ENCODE measurements around the gene NUDT17. TPM values are rescaled to one million over a fixed set of nuclear protein-coding genes. Genes with fewer than 3 reads are reported as not detected.
"Not testable (repeated sequence)": the region's sequence is repeated elsewhere in the genome, so short reads cannot be mapped to it uniquely, and the experiment has no call there.

The NUDT17 gene, protein sequence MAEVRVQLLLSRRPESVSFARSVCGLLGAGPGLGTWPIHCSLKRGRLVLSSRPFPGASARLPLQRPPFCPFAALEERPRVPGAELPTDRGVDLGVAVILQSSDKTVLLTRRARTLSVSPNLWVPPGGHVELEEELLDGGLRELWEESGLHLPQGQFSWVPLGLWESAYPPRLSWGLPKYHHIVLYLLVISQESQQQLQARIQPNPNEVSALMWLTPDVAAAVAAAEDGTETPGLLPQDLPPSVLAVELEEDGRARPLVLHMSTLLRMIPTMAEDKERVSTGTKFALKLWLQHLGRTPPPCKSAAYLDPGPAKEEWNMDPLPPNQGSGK
- total RNA-seq = 1 to 10 TPM; 2.6 to 3.9 TPM

DNA sequence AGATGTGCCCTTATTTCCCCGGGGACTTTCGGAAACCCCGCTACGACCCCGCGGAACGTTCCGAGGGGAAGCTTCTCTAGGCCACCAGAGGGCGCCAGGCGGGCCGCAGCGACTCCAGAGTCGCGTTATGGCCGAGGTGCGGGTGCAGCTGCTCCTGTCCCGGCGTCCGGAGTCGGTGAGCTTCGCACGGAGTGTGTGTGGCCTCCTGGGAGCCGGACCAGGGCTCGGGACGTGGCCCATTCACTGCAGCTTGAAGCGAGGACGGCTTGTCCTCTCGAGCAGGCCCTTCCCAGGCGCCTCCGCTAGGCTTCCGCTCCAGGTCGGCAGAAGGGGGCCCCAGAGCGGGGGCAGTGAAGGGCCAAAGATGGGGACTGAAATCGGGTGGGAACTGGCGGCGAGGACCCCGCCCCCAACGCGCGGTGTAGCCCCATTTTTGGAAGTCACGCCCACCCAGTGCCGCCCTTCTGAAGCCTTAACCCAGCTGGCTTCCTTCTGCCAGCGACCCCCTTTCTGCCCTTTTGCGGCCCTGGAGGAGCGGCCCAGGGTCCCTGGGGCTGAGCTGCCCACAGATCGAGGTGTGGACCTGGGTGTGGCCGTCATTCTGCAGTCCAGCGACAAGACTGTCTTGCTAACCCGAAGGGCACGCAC, at the start of gene NUDT17:
NUDT17 (plus strand) TSS at position 117 of the 648 bp plus-strand sequence; CDS start at position 128, 11 bp downstream.
- ATAC-seq (peak; percentile 82 to 90), DNase-seq (ENCODE audit: low spot score in 2 of 2) (peak; percentile 79 to 80)
- Mint-ChIP-seq H3K36me3 (no peaks in the 10 kb centered on the region), H3K27ac (peak within 1 kb of the TSS in 1 of 2 donors; percentile 56), H3K9me3 (no peaks in the 10 kb centered on the region)

DNA sequence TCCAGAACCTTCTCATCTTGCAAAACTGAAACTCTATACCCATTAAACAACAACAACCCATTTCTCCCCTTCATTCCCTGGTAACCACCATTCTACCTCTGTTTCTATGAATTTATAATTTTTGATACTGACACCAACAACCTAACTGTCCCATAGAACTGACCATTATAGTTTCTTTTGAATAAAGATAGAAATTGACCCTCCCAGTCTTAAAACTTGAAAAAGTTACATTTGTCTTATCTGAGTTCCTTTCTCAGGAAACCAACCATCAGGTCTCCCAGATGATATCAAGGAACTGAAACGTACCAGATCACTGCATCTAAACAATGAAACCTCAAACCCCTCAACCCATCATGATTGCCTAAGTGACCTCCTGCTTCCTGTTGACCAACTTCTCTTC, 48.7 kb upstream of the NUDT17 start:
- peaks cover 17 to 25% of the 10 kb centered on the region in 2 donors for H3K9me3 Mint-ChIP-seq
- H3K27ac Mint-ChIP-seq = no peak overlapping the region
- DNase-seq (ENCODE audit: low spot score in 2 of 2) (no peak), ATAC-seq (no peak)
- peaks cover 33 to 50% of the 10 kb centered on the region in 2 donors for H3K36me3 Mint-ChIP-seq

DNA sequence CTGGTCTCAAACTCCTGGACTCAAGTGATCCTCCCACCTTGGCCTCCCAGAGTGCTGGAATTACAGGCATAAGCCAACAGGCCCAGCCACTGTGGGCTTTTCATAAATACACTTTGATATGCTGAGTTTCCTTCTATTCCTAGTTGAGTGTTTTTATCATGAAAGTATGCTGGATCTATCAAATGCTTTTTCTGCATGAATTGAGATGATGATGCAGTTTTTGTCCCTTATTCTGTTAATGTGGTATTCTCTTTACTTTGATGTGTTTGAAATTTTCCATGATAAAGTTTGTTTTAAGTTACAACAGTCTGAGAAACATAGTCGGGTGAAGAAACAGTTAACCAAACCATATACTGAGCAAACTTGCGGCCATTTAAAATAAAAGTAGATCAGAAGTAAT, 45.6 kb upstream of the NUDT17 start:
- peak overlapping the region in 1 of 2 donors; percentile 16 for H3K27ac Mint-ChIP-seq
- ATAC-seq (no peak), DNase-seq (ENCODE audit: low spot score in 2 of 2) (no peak)
- H3K36me3 Mint-ChIP-seq = peaks cover 33 to 50% of the 10 kb centered on the region in 2 donors
- H3K9me3 Mint-ChIP-seq = peaks cover 17 to 25% of the 10 kb centered on the region in 2 donors

GRCh38 chr1:145804235-145805045, 41.0 kb upstream of the NUDT17 start:
- ATAC-seq = no peak
- Mint-ChIP-seq H3K27ac (no peak overlapping the region), H3K36me3 (peaks cover 6 to 8% of the 10 kb centered on the region in 2 donors), H3K9me3 (peaks cover 0 to 5% of the 10 kb centered on the region in 2 donors)
- no peak for DNase-seq (ENCODE audit: low spot score in 2 of 2)

DNA sequence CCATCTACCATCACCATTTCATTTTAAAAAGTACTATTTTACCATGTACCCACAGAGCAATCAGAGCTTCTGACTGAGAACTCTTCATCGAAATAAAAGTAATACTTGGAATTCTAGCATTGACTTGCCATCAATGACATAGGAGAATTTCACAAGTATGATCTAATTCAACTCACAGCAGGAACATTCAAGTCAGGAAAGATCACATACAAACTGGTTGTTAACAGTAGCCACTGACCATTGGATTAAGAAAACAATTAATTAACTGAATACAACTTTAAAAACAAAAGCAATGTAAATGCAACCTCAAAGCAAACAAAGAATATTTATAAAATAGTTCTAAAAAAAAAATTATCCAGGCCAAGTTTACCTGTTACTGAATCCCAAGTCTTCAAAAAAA, 40.4 kb upstream of the NUDT17 start:
- peaks cover 0 to 1% of the 10 kb centered on the region in 2 donors for H3K36me3 Mint-ChIP-seq
- H3K27ac Mint-ChIP-seq = no peak overlapping the region
- ATAC-seq (no peak), DNase-seq (ENCODE audit: low spot score in 2 of 2) (no peak)
- no peaks in the 10 kb centered on the region for H3K9me3 Mint-ChIP-seq

DNA sequence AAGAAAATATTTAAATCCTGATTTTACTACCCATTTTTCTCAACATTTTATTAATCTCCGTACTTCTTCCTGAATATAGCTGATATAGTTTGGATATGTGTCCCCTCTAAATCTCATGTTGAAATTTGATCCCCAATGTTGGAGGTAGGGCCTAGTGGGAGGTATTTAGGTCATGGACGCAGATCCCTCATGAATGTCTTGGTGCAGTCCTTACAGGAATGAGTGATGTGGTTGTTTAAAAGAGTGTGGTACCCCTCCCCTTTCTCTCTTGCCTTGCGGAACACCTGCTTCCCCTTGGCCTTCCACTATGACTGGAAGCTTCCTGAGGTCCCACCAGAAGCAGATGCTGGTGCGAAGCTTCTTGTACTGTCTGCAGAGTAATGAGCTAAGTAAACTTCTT, 39.0 kb upstream of the NUDT17 start:
- DNase-seq (ENCODE audit: low spot score in 2 of 2) = no peak
- H3K9me3 Mint-ChIP-seq = no peaks in the 10 kb centered on the region
- ATAC-seq = no peak
- H3K27ac Mint-ChIP-seq = no peak overlapping the region
- H3K36me3 Mint-ChIP-seq = no peaks in the 10 kb centered on the region

DNA sequence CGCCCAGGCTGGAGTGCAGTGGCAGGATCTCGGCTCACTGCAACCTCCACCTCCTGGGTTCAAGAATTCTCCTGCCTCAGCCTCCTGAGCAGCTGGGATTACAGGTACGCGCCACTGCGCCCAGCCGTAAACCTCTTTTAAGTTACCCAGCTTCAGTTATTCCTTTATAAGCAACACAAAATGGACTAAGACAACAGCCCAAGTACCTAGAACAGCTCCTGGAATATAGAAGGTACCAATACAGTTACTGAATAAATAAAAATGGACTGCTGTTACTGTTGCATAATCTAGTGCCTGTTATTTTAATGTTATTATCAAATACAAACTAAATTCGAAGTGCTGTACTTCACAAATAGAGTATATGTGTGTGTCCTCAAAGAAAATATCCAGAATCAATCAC, 38.6 kb upstream of the NUDT17 start:
- H3K27ac Mint-ChIP-seq = no peak overlapping the region
- DNase-seq (ENCODE audit: low spot score in 2 of 2) (no peak), ATAC-seq (no peak)

GRCh38 chr1:145812977-145813810, 32.2 kb upstream of the NUDT17 start:
- not testable (repeated sequence) for H3K36me3 Mint-ChIP-seq; H3K9me3 Mint-ChIP-seq; ATAC-seq; DNase-seq (ENCODE audit: low spot score in 2 of 2); H3K27ac Mint-ChIP-seq

More for the DNA sequence above, 38.6 kb upstream of the NUDT17 start:
- Mint-ChIP-seq H3K36me3 (no peaks in the 10 kb centered on the region), H3K9me3 (no peaks in the 10 kb centered on the region)

DNA sequence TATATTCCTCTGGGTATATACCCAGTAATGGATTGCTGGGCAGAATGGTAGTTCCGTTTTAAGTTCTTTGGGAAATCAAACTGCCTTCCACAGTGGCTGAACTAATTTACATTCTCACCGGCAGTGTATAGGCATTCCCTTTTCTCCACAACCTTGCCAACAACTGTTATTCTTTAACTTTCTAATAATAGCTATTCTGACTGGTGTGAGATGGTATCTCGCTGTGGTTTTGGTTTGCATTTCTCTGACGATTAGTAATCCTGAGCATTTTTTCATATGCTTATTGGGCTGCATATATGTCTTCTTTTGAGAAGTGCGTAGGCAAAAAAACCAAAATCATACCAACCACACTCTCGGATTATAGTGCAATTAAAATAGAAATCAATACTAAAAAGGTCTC, 27.3 kb upstream of the NUDT17 start:
- not testable (repeated sequence) for H3K9me3 Mint-ChIP-seq; H3K36me3 Mint-ChIP-seq; H3K27ac Mint-ChIP-seq; DNase-seq (ENCODE audit: low spot score in 2 of 2)
- ATAC-seq = peak; percentile 53 to 72

- peaks cover 17 to 24% of the 10 kb centered on the region in 2 donors for H3K36me3 Mint-ChIP-seq
- H3K27ac Mint-ChIP-seq = peak overlapping the region in 1 of 2 donors; percentile 99
- not testable (repeated sequence) for DNase-seq (ENCODE audit: low spot score in 2 of 2); H3K9me3 Mint-ChIP-seq
- ATAC-seq = peak in 1 of 2 donors; percentile 8
Measured at GRCh38 chr1:145822779-145823331, 22.6 kb upstream of the NUDT17 start.

DNA sequence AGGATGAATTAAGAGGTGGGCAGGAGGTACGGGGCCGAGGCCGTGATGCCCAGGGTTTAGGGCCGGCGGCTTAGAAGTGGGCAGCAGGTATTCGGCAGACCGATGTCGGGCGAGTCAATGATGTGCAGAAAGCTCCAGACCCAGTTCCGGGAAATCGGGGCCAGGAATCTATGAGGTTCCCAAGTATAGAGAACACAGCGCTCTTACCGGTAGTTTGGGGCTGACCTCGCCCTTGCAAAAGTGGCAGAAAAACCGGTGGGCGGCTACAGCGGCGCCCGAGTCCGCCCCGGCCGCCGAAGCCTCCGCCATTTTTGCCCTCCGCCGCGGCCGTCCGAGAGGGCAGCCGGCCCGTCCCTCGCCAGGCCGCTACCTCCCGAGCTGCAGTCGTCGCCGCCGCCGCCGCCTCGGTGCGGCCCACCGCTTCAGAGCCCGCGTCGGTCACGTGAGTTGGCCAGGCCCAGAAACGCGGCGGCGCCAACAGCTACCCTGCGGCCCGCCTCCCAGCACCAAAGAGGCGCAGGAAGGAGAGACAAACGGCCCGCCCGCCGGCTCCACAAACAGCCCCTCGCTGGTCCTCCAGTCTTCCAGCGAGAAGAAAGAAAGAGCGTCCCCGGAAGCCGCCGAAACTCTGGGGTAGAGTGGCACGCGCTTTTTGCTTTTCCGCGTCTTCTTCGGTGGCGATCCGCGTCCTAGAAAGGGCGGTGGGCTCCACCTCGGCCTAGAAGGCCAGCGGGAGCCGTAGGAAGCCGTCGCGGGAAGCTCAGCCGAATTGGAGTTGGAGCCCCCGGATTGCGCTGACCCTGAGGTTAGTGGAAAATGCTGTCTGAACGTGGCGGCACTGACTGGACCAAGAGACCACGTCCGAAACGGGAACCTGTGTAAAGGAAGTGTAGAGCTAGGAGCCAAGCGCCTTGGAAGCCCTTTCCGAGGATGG, 21.6 kb upstream of the NUDT17 start, which contains the start of the genes POLR3C and RNF115:
POLR3C (plus strand) TSS at position 636 of the 934 bp plus-strand sequence. CDS start 1,577 bp downstream, outside the sequence.
RNF115 (minus strand) TSS at position 531 of the 934 bp plus-strand sequence; CDS start at position 309, 222 bp downstream.
- ATAC-seq = peak; percentile 71 to 78
- peak; percentile 78 for DNase-seq (ENCODE audit: low spot score in 2 of 2)
- H3K36me3 Mint-ChIP-seq = peaks cover 17 to 24% of the 10 kb centered on the region in 2 donors
- H3K9me3 Mint-ChIP-seq = no peaks in the 10 kb centered on the region
- H3K27ac Mint-ChIP-seq = peak within 1 kb of the TSS; percentile 98 to 99

DNA sequence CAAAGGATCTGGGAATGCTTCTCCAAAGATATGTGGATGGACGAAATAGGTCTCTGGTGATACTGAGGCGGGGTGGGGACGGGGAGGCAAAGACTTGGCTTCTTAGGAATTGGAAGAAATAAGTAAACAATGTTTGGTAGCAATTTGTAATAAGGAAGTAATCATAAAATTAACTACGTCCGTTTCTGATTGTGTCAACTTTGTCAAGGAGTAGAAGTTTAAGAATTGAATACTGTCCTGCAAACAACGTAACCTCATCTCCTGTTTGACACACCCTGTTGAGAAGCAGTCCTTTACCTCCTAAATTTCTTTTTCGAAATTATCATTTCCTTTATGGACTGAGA, 21.0 kb upstream of the NUDT17 start:
- peaks cover 19 to 30% of the 10 kb centered on the region in 2 donors for H3K36me3 Mint-ChIP-seq
- DNase-seq (ENCODE audit: low spot score in 2 of 2) = no peak
- H3K27ac Mint-ChIP-seq = peak overlapping the region; percentile 97 to 99
- H3K9me3 Mint-ChIP-seq = no peaks in the 10 kb centered on the region
- no peak for ATAC-seq

DNA sequence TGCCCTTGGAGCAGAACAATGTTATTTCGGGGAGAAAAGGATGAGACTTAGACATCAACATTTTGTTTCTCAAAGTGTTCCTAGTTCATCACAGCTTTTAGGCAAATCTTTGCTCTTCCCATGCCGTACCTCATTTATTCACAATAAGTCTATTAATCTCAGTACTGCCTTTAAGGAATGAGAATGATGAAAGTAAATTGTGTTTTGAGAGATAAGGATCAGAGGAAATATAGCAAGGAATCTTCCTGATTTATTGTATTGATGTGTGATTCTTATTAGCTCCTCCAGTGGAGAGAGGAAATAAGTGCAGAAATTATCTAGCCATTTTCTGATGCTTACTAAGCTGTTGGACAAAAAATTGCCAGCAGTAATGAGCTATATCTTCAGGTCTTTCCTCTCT, 19.4 kb upstream of the NUDT17 start:
- no peak for ATAC-seq
- H3K9me3 Mint-ChIP-seq = no peaks in the 10 kb centered on the region
- DNase-seq (ENCODE audit: low spot score in 2 of 2) = no peak
- H3K36me3 Mint-ChIP-seq = peaks cover 27 to 31% of the 10 kb centered on the region in 2 donors
- H3K27ac Mint-ChIP-seq = peak overlapping the region; percentile 50 to 99

- H3K27ac Mint-ChIP-seq = peak overlapping the region; percentile 84 to 91
- peaks cover 39 to 42% of the 10 kb centered on the region in 2 donors for H3K36me3 Mint-ChIP-seq
- no peak for DNase-seq (ENCODE audit: low spot score in 2 of 2)
- ATAC-seq = peak in 1 of 2 donors; percentile 17
- H3K9me3 Mint-ChIP-seq = no peaks in the 10 kb centered on the region
Measured at GRCh38 chr1:145827966-145828365, 17.5 kb upstream of the NUDT17 start.

All from activated naive CD4-positive, alpha-beta T cell treated with anti-CD3 and anti-CD28 coated beads, Interleukin-2, amount 50 U/mL, for 72 hours (primary cell).